ENCODE results near the gene FAM76A. TPM values are rescaled to one million over a fixed set of nuclear protein-coding genes. Genes with fewer than 3 reads are reported as not detected.
A peak's percentile ranks its signal among the peaks of the same experiment; 100 is the strongest.
"Not testable (repeated sequence)": the region's sequence is repeated elsewhere in the genome, so short reads cannot be mapped to it uniquely, and the experiment has no call there.

FAM76A gene
- total and polyA plus RNA-seq, 2 experiments from 2014 or later, result 3.5 to 9.8 TPM

- Histone ChIP-seq H3K79me2 (peaks cover 38% of the 10 kb centered on the region), H3K9me3 (ENCODE audit: low read depth) (no peaks in the 10 kb centered on the region), H3K27me3 (no peaks in the 10 kb centered on the region), H3K36me3 (replicated peaks; ENCODE audit: insufficient read depth, low read depth) (no peaks in the 10 kb centered on the region), H2AFZ (no peak overlapping the region), H3K4me1 (ENCODE audit: insufficient read depth) (peaks cover 21% of the 10 kb centered on the region), H3K27ac (peak overlapping the region; percentile 49), H3K4me2 (no peak overlapping the region), H3K4me3 (no peak overlapping the region), H3K9me2 (replicated peaks; ENCODE audit: insufficient read depth) (no peaks in the 10 kb centered on the region), H4K20me1 (ENCODE audit: insufficient read depth, poor library complexity, severe bottlenecking) (no peaks in the 10 kb centered on the region)
- WGBS (ENCODE audit: low lambda C conversion rate, missing lambda C conversion rate), result 91% methylated on average over 4 of the region's 4 CpGs
- DNase-seq (ENCODE audit: low spot score), result peak; percentile 21
- TF ChIP-seq CTCF (IDR thresholded peaks at IDR 0.05; ENCODE audit: poor library complexity) (no peak), EZH2 (IDR thresholded peaks at IDR 0.05; ENCODE audit: borderline replicate concordance) (no peak), EZH2phosphoT487 (IDR thresholded peaks at IDR 0.05; ENCODE audit: low read depth, severe bottlenecking, unreplicated experiment) (no peak)
Observed at GRCh38 chr1:27789540-27790041, 63.8 kb downstream of the FAM76A start.

GRCh38 chr1:27790270-27790669, 64.5 kb downstream of the FAM76A start:
- H3K4me3 ChIP-seq; H4K20me1 ChIP-seq (ENCODE audit: insufficient read depth, poor library complexity, severe bottlenecking); H3K9me3 ChIP-seq (ENCODE audit: low read depth); DNase-seq (ENCODE audit: low spot score); H3K4me2 ChIP-seq; H2AFZ ChIP-seq; H3K36me3 ChIP-seq (replicated peaks; ENCODE audit: insufficient read depth, low read depth); H3K9me2 ChIP-seq (replicated peaks; ENCODE audit: insufficient read depth); H3K27me3 ChIP-seq: not testable (repeated sequence)
- 98% methylated on average over 3 of the region's 3 CpGs for WGBS (ENCODE audit: low lambda C conversion rate, missing lambda C conversion rate)
- H3K79me2 ChIP-seq, result peaks cover 38% of the 10 kb centered on the region
- peaks cover 20% of the 10 kb centered on the region for H3K4me1 ChIP-seq (ENCODE audit: insufficient read depth)
- H3K27ac ChIP-seq, result peak overlapping the region; percentile 49

GRCh38 chr1:27795601-27796000, 69.8 kb downstream of the FAM76A start:
- DNase-seq (ENCODE audit: low spot score), result no peak
- H3K36me3 ChIP-seq (replicated peaks; ENCODE audit: insufficient read depth, low read depth), result no peaks in the 10 kb centered on the region
- H3K4me3 ChIP-seq, result no peak overlapping the region
- no peaks in the 10 kb centered on the region for H3K4me1 ChIP-seq (ENCODE audit: insufficient read depth)
- H3K27me3 ChIP-seq, result no peaks in the 10 kb centered on the region
- no peaks in the 10 kb centered on the region for H3K9me2 ChIP-seq (replicated peaks; ENCODE audit: insufficient read depth)
- no peaks in the 10 kb centered on the region for H4K20me1 ChIP-seq (ENCODE audit: insufficient read depth, poor library complexity, severe bottlenecking)
- no peak for TF ChIP-seq CTCF (IDR thresholded peaks at IDR 0.05; ENCODE audit: poor library complexity)
- no peak overlapping the region for H3K27ac ChIP-seq
- H3K4me2 ChIP-seq, result no peak overlapping the region
- no peak overlapping the region for H2AFZ ChIP-seq
- WGBS (ENCODE audit: low lambda C conversion rate, missing lambda C conversion rate), result 84% methylated on average over 1 of the region's 1 CpG
- H3K9me3 ChIP-seq (ENCODE audit: low read depth), result no peaks in the 10 kb centered on the region
- H3K79me2 ChIP-seq, result no peaks in the 10 kb centered on the region

- H4K20me1 ChIP-seq (ENCODE audit: insufficient read depth, poor library complexity, severe bottlenecking), result no peaks in the 10 kb centered on the region
- no peak overlapping the region for H3K4me3 ChIP-seq
- no peaks in the 10 kb centered on the region for H3K79me2 ChIP-seq
- no peak overlapping the region for H3K4me2 ChIP-seq
- TF ChIP-seq EZH2phosphoT487 (IDR thresholded peaks at IDR 0.05; ENCODE audit: low read depth, severe bottlenecking, unreplicated experiment), result no peak
- no peak for TF ChIP-seq EZH2 (IDR thresholded peaks at IDR 0.05; ENCODE audit: borderline replicate concordance)
- TF ChIP-seq CTCF (IDR thresholded peaks at IDR 0.05; ENCODE audit: poor library complexity), result no peak
- H3K27me3 ChIP-seq, result no peaks in the 10 kb centered on the region
- no peaks in the 10 kb centered on the region for H3K9me2 ChIP-seq (replicated peaks; ENCODE audit: insufficient read depth)
- DNase-seq (ENCODE audit: low spot score), result no peak
- no peaks in the 10 kb centered on the region for H3K4me1 ChIP-seq (ENCODE audit: insufficient read depth)
- 95% methylated on average over 5 of the region's 5 CpGs for WGBS (ENCODE audit: low lambda C conversion rate, missing lambda C conversion rate)
- no peaks in the 10 kb centered on the region for H3K36me3 ChIP-seq (replicated peaks; ENCODE audit: insufficient read depth, low read depth)
- H3K9me3 ChIP-seq (ENCODE audit: low read depth), result no peaks in the 10 kb centered on the region
- H3K27ac ChIP-seq, result no peak overlapping the region
- no peak overlapping the region for H2AFZ ChIP-seq
Observed at GRCh38 chr1:27804791-27805190, 79.0 kb downstream of the FAM76A start.

All from hepatocyte (in vitro differentiated cells).